ENCODE results near the gene SUCLG1.
"Not testable (repeated sequence)": the region's sequence is repeated elsewhere in the genome, so short reads cannot be mapped to it uniquely, and the experiment has no call there.

Gene SUCLG1

GRCh38 chr2:84421197-84421596 lies 37.9 kb downstream of the SUCLG1 start:
- no peak for DNase-seq (ENCODE audit: low read depth in 2 of 2)

- no peak for DNase-seq (ENCODE audit: low read depth in 2 of 2)
These were observed 41.5 kb downstream of the SUCLG1 start for GRCh38 chr2:84417453-84418145.

- DNase-seq (ENCODE audit: low read depth in 2 of 2): no peak
These were observed 49.5 kb downstream of the SUCLG1 start for GRCh38 chr2:84409531-84409930.

GRCh38 chr2:84402111-84402510 lies 57.0 kb downstream of the SUCLG1 start:
- DNase-seq (ENCODE audit: low read depth in 2 of 2): not testable (repeated sequence)

- not testable (repeated sequence) for DNase-seq (ENCODE audit: low read depth in 2 of 2)
These were observed 59.2 kb downstream of the SUCLG1 start for GRCh38 chr2:84399839-84400238.

- no peak for DNase-seq (ENCODE audit: low read depth in 2 of 2)
These were observed 63.3 kb downstream of the SUCLG1 start for GRCh38 chr2:84395820-84396219.

GRCh38 chr2:84394628-84395027 lies 64.5 kb downstream of the SUCLG1 start:
- DNase-seq (ENCODE audit: low read depth in 2 of 2): no peak

- DNase-seq (ENCODE audit: low read depth in 2 of 2): no peak
These were observed 65.3 kb downstream of the SUCLG1 start for GRCh38 chr2:84393829-84394228.

- DNase-seq (ENCODE audit: low read depth in 2 of 2): no peak
These were observed 69.3 kb downstream of the SUCLG1 start for GRCh38 chr2:84389794-84390193.

- no peak for DNase-seq (ENCODE audit: low read depth in 2 of 2)
These were observed 70.1 kb downstream of the SUCLG1 start for GRCh38 chr2:84388921-84389490.

GRCh38 chr2:84388133-84388532 lies 70.9 kb downstream of the SUCLG1 start:
- no peak for DNase-seq (ENCODE audit: low read depth in 2 of 2)

GRCh38 chr2:84386336-84387040 lies 72.6 kb downstream of the SUCLG1 start:
- DNase-seq (ENCODE audit: low read depth in 2 of 2): no peak

GRCh38 chr2:84383271-84383670 lies 75.8 kb downstream of the SUCLG1 start:
- DNase-seq (ENCODE audit: low read depth in 2 of 2): no peak

- DNase-seq (ENCODE audit: low read depth in 2 of 2): no peak
These were observed 78.2 kb downstream of the SUCLG1 start for GRCh38 chr2:84380875-84381274.

GRCh38 chr2:84378960-84379359 lies 80.1 kb downstream of the SUCLG1 start:
- no peak for DNase-seq (ENCODE audit: low read depth in 2 of 2)

- DNase-seq (ENCODE audit: low read depth in 2 of 2): no peak
These were observed 84.1 kb downstream of the SUCLG1 start for GRCh38 chr2:84375020-84375419.

GRCh38 chr2:84373866-84374265 lies 85.2 kb downstream of the SUCLG1 start:
- no peak for DNase-seq (ENCODE audit: low read depth in 2 of 2)
